Measurements from ENCODE around the gene TTC39C.

DNA sequence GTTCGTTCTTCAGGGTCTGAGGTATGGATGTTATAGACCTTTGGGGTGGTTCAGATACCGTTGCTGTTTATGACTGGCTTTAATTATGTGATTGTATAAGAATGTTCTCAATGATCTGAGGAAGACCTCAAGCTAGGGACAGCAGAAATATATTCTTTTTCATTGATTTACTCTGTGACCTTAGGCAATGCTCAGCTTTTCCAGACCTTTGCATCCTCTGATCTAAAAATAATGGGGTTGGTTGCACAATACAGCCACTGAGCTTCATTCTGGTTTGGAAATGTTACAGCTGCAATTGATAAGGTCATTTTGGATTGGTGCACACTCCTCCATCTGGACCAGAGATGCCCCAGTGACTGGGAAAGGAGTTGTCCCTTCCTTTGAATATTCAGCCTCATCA, 107.1 kb downstream of the TTC39C start:
- TF ChIP-seq MAZ (IDR thresholded peaks at IDR 0.05; ENCODE audit: borderline replicate concordance, low read depth, low read length), result no peak
- TF ChIP-seq EP300 (IDR thresholded peaks at IDR 0.05), result no peak
- TF ChIP-seq CHD2 (IDR thresholded peaks at IDR 0.05; ENCODE audit: low read length, partially characterized antibody), result no peak
- TF ChIP-seq, protein P1, sequence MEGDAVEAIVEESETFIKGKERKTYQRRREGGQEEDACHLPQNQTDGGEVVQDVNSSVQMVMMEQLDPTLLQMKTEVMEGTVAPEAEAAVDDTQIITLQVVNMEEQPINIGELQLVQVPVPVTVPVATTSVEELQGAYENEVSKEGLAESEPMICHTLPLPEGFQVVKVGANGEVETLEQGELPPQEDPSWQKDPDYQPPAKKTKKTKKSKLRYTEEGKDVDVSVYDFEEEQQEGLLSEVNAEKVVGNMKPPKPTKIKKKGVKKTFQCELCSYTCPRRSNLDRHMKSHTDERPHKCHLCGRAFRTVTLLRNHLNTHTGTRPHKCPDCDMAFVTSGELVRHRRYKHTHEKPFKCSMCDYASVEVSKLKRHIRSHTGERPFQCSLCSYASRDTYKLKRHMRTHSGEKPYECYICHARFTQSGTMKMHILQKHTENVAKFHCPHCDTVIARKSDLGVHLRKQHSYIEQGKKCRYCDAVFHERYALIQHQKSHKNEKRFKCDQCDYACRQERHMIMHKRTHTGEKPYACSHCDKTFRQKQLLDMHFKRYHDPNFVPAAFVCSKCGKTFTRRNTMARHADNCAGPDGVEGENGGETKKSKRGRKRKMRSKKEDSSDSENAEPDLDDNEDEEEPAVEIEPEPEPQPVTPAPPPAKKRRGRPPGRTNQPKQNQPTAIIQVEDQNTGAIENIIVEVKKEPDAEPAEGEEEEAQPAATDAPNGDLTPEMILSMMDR (IDR thresholded peaks at IDR 0.05), result no peak
- no peak for TF ChIP-seq ZNF302 (CRISPR knock-in tag; IDR thresholded peaks at IDR 0.05)
- TF ChIP-seq POLR2A (IDR thresholded peaks at IDR 0.05; ENCODE audit: low read length), result no peak
